Measurements from ENCODE around the gene USP54.

DNA sequence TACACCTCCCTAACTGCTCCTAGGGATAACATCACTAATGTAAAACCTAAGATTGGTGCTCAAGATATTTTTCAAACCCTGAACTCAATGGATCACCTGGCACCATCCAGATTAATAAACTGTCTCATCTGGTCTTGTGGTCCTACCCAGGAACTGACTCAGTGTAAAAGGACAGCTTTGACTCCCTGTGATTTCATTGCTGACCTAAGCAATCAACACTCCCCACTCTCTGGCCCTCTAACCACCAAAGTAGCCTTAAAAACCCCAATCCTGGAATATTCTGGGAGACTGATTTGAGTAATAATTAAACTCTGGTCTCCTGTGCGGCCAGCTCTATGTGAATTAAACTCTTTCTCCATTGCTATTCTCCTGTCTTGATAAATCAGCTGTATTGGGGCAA, 6.2 kb upstream of the USP54 start:
- TF ChIP-seq, protein P1, sequence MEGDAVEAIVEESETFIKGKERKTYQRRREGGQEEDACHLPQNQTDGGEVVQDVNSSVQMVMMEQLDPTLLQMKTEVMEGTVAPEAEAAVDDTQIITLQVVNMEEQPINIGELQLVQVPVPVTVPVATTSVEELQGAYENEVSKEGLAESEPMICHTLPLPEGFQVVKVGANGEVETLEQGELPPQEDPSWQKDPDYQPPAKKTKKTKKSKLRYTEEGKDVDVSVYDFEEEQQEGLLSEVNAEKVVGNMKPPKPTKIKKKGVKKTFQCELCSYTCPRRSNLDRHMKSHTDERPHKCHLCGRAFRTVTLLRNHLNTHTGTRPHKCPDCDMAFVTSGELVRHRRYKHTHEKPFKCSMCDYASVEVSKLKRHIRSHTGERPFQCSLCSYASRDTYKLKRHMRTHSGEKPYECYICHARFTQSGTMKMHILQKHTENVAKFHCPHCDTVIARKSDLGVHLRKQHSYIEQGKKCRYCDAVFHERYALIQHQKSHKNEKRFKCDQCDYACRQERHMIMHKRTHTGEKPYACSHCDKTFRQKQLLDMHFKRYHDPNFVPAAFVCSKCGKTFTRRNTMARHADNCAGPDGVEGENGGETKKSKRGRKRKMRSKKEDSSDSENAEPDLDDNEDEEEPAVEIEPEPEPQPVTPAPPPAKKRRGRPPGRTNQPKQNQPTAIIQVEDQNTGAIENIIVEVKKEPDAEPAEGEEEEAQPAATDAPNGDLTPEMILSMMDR (IDR thresholded peaks at IDR 0.05): no peak
- no peak for TF ChIP-seq POLR2A (IDR thresholded peaks at IDR 0.05)

Data from breast epithelium (tissue), 3 donors.